Right hindlimb (tissue), 1 donor: ENCODE measurements around the gene KIF3B.
"Not testable (repeated sequence)": the region's sequence is repeated elsewhere in the genome, so short reads cannot be mapped to it uniquely, and the experiment has no call there.

Experiments
- DNase-seq: peaks from one replicate; pipeline ENCODE4 v3.0.0-alpha.2; 2018

KIF3B gene

DNA sequence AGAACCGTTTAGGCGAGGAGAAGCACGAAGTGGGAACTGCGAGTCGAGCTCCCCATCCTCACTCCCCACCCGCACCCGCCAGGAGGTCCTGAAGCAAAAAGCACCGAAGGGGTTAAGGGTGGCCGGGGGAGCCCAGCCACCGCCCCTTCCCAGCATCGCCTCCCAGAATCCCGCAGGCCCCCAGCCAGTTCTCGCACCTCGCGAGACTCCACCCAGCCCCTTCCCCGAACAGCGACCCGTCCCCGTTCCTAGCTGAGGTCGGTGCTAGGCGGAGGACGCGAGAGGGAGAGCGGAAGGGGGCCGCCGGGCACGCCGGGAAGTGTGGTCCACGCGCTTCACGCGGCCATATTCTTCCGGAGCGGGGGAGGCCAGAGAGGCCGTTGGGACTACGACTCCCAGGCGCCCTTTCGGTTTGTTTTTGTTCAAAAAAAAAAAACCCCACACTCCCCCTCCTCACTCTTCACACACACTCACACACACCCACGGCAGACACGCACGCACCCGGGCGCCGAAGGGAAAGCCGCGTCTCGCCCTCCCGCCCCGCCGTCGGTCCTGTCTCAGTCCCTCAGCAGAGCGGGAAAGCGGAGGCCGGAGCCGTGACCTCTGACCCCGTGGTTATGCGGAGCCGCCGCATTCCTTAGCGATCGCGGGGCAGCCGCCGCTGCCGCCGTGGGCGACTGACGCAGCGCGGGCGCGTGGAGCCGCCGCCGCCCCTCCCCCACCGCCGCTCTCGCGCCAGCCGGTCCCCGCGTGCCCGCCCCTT is 80.6 kb downstream of the KIF3B start, which contains the start of gene ASXL1:
Gene ASXL1, plus strand, starts transcription at position 463 of the 763 bp plus-strand sequence. CDS start 445 bp downstream, outside the sequence.
- DNase-seq, result peak; percentile 100

DNA sequence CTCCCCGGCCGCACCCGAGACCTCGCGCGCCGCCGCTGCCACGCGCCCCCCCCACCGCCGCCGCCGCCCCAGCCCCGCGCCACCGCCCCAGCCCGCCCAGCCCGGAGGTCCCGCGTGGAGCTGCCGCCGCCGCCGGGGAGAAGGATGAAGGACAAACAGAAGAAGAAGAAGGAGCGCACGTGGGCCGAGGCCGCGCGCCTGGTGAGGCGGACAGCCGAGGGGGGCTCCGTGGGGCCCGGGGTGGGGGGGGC is 81.1 kb downstream of the KIF3B start:
- no peak for DNase-seq

DNA sequence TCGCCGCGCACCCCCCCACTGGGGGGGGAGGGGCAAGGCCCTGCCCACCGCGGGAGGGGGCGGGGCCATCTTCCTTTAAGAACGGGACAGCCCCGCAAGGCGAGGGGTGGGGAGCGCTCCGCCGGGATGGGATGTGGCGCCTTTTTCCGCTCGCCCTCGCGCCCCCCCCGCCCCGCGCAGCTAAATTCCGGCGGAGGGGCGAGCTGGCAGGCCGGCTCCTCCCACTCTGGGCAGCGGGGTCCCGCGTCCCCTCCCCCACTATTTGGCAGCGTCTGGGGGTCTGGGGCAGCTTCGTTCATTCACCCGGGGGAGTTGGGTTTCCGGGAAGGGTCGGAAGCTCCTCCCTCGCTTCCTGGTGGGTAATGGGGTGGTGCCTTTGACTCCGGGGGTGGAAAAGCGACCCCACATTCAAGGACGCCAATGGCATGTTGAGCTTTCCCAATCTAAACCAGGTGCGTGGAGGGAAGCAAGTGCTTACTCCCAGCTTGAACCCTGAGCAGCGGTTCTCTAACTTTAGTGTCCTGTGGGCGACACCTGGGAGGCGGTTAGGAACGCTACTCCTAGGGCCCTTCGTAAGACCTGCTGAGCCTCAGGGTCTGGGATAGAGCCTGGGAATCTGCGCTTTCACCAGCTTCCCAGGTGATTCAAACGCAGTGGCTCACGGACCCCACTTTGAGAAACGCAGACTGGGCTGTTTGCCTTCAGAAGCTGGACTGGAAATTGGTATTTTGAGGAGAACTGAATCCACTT is 81.6 kb downstream of the KIF3B start:
- peak; percentile 87 for DNase-seq

DNA sequence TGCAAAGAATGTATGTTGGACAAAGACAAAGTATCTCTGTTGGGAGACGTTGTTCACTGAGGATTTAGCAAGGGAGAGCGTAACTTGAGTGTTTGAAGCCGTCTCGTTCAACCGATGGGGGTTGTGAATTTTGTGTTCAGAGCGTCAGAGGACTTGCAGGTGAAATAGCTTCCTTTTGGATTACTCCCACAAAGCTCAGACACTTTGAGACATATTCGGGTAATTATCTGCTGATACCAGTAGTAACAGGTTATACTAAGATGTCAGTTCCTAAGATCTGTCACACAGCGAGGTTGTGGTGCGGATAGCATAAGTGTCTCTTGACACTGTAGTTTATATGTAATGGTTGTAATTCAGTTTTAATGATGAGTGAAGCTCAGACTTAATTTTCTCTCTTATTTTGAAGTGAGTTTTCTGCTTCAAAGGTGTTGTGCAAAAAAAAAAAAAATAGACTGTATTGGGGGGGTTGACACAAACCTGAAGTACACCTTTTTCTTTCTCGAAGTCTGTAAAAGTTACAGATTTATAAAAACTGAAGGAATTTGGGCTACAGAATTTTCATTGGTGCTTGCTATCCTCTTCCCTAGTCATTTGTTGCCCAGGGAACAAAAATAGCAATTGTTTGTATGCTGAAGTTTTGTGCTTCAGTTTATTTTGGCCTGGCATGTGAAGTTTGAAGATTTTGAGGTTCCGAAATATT is 82.3 kb downstream of the KIF3B start:
- DNase-seq, result no peak

DNA sequence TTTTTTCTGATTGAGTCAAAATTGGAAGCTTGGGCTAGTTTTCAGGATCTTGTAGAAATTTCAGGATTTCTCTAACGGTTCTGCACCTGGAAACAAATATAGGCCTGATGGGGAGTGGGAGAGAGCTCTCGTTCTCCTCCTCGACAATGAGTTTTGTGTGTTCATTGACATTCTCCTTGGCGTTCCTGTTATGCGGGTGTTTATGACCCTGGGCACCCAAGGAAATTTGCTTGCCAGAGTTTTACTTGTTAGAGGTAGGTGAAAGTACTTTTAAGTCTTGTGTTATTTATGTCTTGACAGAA is 82.8 kb downstream of the KIF3B start:
- DNase-seq, result no peak

DNA sequence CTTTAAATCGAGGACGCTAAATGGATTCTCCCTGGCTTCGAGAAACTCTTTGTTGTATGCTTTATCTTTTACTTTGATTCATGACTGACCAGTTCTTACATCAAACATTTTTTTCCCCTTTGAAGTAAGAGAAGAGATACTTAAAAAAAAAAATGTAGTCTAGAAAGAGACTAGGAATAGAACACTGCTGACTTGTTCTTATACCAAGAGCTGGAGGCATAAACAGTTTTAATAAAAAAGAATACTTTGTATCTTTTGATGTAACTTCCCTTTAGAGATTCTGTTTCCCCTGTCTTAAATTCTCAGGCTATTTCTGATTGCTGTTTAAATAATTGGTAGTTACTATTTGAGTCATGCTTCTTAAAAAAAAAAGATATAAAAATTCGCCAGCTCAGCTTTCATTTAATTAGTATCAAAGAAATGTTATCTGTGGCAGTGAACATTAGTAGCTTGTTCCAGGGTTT is 85.5 kb downstream of the KIF3B start:
- DNase-seq, result no peak

DNA sequence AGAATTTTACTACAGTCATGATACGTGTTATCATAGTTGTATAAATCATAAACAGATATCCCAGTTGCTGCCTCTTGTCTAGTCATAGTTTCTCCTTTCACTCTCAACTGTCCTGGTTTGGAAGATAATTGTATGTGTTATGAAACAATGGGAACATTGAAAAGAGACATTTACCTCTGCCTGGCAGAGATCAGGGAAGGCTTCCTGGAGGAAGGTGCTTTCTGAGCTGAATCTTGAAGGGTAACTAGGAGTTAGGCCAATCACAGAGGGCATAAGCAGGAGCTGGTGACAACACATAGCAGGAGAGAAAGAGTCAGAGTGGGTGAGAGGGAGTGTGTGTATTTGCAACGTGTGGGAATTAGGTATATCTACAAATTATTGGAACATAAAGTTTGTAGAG is 86.0 kb downstream of the KIF3B start:
- DNase-seq, result no peak

DNA sequence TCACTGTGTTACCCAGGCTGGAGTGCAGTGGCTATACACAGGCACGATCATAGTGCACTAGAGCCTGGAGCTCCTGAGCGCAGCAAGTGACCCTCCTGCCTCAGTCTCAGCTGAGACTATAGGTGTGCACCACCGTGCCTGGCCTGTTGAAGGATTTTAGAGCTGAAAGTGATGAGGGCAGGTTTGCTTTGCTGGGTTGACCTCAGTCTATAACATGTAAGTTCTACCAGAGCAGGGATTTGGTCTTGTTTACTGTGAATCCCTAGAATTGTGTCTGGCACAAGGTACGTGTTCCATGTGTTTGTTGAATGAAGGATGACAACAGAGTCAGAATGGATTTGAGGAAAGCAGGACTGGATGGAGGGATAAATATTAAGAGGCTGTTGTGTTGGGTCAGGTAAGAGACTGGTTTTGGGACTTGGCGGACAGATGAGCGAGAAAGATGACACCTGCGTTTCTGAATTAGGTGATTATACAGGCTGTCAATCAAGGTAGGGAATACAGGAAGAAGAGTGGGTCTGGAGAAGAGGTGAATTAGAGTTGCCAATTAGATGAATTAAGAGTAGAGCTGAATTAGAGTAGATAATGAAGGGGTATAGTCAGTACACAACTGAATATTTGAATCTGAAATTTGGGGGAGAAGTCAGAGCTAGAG is 87.2 kb downstream of the KIF3B start:
- no peak for DNase-seq

DNA sequence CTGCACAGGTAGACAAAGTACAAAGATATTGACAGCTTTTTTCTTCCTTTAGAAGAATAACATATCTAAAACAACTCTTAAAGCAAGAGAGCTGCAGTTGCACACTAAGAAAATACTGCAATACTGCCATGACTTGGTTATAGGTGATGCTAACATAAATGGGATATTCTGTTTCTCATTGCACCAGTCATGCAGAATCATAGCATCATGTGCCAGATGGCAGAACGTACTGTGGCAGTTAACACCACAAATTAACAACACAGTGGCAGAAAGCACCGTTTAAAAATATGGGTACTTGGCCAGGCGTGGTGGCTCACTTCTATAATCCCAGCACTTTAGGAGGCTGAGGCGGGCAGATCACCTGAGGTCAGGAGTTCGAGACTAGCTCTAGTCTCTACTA is 88.1 kb downstream of the KIF3B start:
- DNase-seq, result no peak

DNA sequence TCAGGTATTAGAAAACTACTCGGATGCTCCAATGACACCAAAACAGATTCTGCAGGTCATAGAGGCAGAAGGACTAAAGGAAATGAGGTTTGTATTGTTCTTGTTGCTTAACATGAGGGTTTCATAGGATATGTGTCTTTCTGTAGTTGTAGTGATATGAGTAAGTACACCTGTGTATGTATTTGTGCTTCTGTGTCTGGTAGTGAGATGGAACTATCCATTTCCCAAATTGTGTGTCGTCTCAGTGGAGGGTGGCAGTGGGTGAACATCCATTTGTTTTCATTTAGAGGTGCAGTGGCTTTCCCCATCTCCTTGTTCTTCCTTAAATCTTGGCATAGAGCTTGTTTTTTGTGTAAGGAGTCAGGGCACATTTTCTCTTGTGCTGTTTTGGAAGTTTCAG is 88.9 kb downstream of the KIF3B start:
- no peak for DNase-seq

DNA sequence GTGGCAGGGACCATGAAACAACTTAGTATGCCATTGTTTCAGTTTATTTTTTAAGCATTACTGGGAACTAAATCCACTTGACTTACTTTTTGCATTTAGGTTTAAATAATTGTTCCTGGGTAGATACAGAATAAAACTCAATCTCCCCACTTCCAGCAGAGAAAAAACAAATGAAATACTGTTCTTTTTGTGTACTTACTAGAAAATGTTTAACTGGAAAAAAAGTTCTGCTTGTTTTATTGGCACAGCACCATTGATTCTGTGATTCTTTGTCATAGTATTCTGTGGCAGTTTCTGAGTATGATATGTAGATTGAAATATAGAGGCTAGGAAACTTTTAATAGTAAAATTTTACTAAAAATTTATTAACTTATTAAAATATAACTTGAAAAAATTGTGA is 90.9 kb downstream of the KIF3B start:
- no peak for DNase-seq

DNA sequence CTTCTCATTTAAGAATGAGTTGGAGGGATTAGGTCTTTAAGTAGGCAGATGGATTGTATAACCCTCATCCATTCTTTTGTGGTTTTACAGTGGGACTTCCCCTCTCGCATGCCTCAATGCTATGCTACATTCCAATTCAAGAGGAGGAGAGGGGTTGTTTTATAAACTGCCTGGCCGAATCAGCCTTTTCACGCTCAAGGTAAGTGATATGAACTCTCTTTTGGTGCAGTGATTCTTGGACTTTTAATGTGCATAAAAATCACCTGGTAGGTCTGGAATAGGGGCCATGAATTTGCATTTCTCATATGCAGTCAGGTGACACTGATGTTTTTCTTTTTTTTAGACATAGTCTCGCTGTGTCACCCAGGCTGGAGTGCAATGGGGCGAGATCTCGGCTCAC is 91.5 kb downstream of the KIF3B start:
- no peak for DNase-seq

DNA sequence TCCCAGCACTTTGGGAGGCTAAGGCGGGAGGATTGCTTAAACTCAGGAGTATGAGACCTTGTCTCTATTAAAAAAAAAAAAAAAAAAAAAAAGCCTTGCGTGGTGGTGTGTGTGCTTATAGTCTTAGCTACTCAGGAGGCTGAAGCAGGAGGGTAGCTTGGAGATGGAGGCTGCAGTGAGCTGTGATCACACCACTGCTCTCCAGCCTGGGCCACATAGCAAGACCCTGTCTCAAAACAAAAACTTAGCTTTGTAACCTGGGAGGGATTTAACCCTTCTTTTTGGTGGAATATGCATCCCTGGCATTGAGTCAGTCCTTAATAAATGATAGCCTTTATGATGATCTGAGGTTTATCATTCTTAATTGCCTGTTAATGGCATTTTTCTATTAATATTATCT is 93.4 kb downstream of the KIF3B start:
- DNase-seq, result no peak

DNA sequence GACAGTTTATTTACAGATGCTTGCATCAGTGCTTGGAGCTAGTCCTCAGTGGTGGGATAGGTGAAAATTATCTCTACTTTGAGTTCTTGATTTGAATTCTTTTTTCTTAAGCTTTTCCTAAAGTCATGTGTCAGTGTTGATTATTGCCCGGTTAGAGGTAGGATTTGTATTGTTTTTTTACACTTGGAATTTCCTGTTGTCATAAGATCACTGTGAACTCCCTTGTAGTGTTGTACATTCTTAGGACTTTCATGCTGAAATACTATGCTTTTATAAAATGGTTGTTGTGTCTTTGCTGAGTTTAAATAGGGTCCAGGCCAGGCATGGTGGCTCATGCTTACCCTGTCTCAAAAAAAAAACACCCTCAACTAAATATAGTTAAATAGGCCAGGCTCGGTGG is 101.0 kb downstream of the KIF3B start:
- DNase-seq, result no peak

DNA sequence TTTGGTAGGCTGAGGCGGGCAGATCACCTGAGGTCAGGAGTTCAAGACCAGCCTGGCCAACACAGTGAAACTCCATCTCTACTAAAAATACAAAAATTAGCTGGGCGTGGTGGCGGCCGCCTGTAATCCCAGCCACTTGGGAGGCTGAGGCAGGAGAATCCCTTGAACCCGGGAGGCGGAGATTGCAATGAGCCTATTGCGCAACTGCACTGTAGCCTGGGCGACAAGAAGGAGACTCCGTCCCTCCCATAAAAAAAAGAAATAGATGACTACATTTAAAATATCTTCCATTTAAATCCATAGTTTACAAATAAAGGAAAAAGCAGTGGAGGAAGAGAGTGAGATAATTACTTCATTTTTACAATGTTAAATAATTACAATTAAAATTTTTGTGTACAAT is 102.6 kb downstream of the KIF3B start:
- DNase-seq, result not testable (repeated sequence)

DNA sequence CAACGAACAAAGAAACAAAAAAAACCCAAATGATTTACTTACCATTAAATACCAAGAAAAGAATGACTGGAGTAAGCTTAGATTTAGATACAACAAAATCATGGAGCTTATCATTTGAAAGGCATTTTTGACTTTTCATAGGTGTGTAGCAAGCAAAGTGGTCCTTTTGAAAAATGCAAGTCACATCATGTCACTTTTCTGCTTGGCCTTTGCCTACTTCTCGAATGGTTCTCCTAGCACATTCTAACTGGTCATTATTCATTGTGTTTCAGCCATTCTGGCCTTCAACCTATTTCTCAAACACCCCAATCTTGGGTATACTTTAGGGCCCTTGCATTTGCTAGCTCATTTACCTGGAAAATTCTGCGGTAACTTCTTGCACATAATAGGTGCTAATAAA is 103.3 kb downstream of the KIF3B start:
- DNase-seq, result no peak

DNA sequence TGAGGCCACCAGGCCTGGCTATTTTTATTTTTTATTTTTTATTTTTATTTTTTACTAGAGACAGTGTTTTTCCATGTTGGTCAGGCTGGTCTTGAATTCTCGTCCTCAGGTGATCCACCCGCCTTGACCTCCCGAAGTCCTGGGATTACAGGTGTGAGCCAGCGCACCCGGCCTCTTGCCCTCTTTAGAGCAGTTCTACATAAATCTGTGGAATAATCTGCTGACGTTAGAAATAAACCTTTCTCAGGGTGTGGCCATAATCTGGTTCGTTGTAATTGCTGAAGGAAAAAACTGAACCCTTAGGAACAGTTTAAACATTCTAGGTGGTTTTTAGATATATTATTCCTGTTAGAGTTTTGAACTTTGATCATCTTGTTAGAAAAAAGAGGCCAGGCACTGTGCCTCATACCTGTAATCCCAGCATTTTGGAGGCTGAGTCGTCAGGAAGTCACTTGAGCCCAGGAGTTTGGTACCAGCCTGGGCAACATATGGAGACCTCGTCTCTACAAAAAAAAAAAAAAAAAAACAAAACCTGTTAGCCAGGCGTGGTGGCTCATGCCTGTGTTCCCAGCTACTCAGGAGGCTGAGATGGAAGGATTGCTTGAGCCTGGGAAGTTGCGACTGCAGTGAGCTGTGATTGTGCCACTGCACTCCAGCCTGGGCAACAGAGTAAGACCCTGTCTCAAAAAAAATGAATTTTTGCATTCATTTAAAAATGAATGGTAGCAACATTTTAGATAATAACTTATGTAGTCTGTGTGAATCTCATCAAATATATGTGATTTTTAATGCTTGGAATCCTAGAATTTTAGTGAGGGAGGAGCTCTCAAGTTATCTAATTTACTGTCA is 104.9 kb downstream of the KIF3B start:
- no peak for DNase-seq

DNA sequence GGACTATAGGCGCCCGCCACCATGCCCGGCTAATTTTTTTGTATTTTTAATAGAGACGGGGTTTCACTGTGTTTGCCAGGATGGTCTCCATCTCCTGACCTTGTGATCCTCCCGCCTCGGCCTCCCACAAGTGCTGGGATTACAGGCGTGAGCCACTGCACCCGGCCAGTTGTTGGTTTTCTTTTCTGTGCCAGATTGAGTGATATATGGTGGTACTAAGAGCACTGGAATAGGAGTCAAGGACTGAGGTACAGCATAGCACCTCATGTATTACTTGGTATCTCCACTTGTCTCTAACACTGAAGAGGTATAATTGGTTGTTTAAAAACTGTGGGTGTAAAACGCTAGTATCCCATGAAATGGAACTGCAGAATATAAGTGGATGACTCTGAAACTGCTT is 106.0 kb downstream of the KIF3B start:
- DNase-seq, result not testable (repeated sequence)
